OCI-LY3 (cell line): ENCODE measurements around the gene PELI1.

Experiments used
- H2AFZ ChIP-seq: fragments of 200-600, 300-600 bp; shearing (Covaris generic); 2 replicates; pipeline ENCODE4 v1.6.0; 2014; ENCODE audit warnings: antibody characterized with exemption, low read depth, low read length
- H3K27ac ChIP-seq: fragments of 200-600, 300-600 bp; sonication (generic); 2 replicates; pipeline ENCODE4 v1.5.1; 2014; ENCODE audit warnings: mild to moderate bottlenecking, low read length, moderate library complexity, mixed read lengths
- H3K27me3 ChIP-seq: fragments of 200-600, 300-600 bp; sonication (generic); 2 replicates; pipeline ENCODE4 v1.6.1; 2014; ENCODE audit warnings: low read depth, low read length, mixed read lengths
- H3K36me3 ChIP-seq: fragments of 200-600, 300-600 bp; sonication (generic); replicated peaks from 2 replicates; pipeline ENCODE3; 2014; ENCODE audit warnings: low read depth, low read length, mixed read lengths
- H3K4me1 ChIP-seq: fragments of 300-600, 200-600 bp; sonication (generic); 2 replicates; pipeline ENCODE4 v1.6.1; 2014; ENCODE audit warnings: low read length, mixed read lengths
- H3K4me2 ChIP-seq: fragments of 200-600, 300-600 bp; sonication (generic); 2 replicates; pipeline ENCODE4 v1.6.1; 2014; ENCODE audit warnings: low read length, mixed read lengths
- H3K4me3 ChIP-seq: fragments of 300-600, 200-600 bp; sonication (generic); 2 replicates; pipeline ENCODE4 v1.5.1; 2014; ENCODE audit warnings: antibody characterized with exemption, mild to moderate bottlenecking, low read length, moderate library complexity
- H3K79me2 ChIP-seq: fragments of 300-600, 200-600 bp; shearing (Covaris generic); 2 replicates; pipeline ENCODE4 v1.6.1; 2014; ENCODE audit warnings: mild to moderate bottlenecking, low read length, mixed read lengths
- H3K9ac ChIP-seq: fragments of 300-600, 200-600 bp; shearing (Covaris generic); 2 replicates; pipeline ENCODE4 v1.6.0; 2014; ENCODE audit warnings: mild to moderate bottlenecking, low read length, moderate library complexity
- H3K9me3 ChIP-seq: fragments of 200-600, 300-600 bp; shearing (Covaris generic); 2 replicates; pipeline ENCODE4 v1.6.1; 2014; ENCODE audit warnings: low read length, mixed read lengths; ENCODE audit not compliant: insufficient read depth
- H4K20me1 ChIP-seq: fragments of 200-600, 300-600 bp; sonication (generic); 2 replicates; pipeline ENCODE4 v1.6.1; 2016; ENCODE audit warnings: low read length, mixed read lengths; ENCODE audit not compliant: insufficient read depth
- CTCF ChIP-seq: fragments of 200-600, 300-600 bp; sonication (generic); IDR thresholded peaks from 2 replicates; pipeline ENCODE4 v1.5.1; 2014; ENCODE audit warnings: antibody characterized with exemption, low read length, low read depth
- EZH2phosphoT487 ChIP-seq: fragments of 200-600 bp; shearing (Covaris generic); IDR thresholded peaks from 2 replicates; pipeline ENCODE4 v1.6.1; 2018; ENCODE audit warnings: antibody characterized with exemption, mixed run types, low read depth

The PELI1 gene

GRCh38 chr2:64164629-64165028 lies 20.4 kb upstream of the PELI1 start:
- H3K4me1 ChIP-seq: peaks cover 37% of the 10 kb centered on the region
- H4K20me1 ChIP-seq: no peaks in the 10 kb centered on the region
- H3K4me2 ChIP-seq: no peak overlapping the region
- H3K27me3 ChIP-seq: no peaks in the 10 kb centered on the region
- TF ChIP-seq EZH2phosphoT487 (no peak), CTCF (no peak)
- H3K9me3 ChIP-seq: no peaks in the 10 kb centered on the region
- H3K27ac ChIP-seq: no peak overlapping the region
- no peaks in the 10 kb centered on the region for H3K79me2 ChIP-seq
- no peak overlapping the region for H3K9ac ChIP-seq
- no peaks in the 10 kb centered on the region for H3K36me3 ChIP-seq
- no peak overlapping the region for H2AFZ ChIP-seq
- no peak overlapping the region for H3K4me3 ChIP-seq

GRCh38 chr2:64162516-64162915 lies 18.3 kb upstream of the PELI1 start:
- no peaks in the 10 kb centered on the region for H3K79me2 ChIP-seq

GRCh38 chr2:64157792-64158191 lies 13.6 kb upstream of the PELI1 start:
- Histone ChIP-seq H3K36me3 (no peaks in the 10 kb centered on the region), H3K27me3 (no peaks in the 10 kb centered on the region), H2AFZ (no peak overlapping the region), H3K27ac (no peak overlapping the region), H3K9me3 (no peaks in the 10 kb centered on the region), H3K79me2 (no peaks in the 10 kb centered on the region), H3K9ac (no peak overlapping the region), H3K4me1 (no peaks in the 10 kb centered on the region), H3K4me3 (no peak overlapping the region), H4K20me1 (no peaks in the 10 kb centered on the region), H3K4me2 (no peak overlapping the region)
- TF ChIP-seq CTCF: no peak
- TF ChIP-seq EZH2phosphoT487: no peak

More at GRCh38 chr2:64162516-64162915, 18.3 kb upstream of the PELI1 start:
- Histone ChIP-seq H3K9ac (no peak overlapping the region), H3K27ac (no peak overlapping the region), H4K20me1 (no peaks in the 10 kb centered on the region), H2AFZ (no peak overlapping the region), H3K27me3 (no peaks in the 10 kb centered on the region), H3K36me3 (no peaks in the 10 kb centered on the region), H3K4me1 (peaks cover 16% of the 10 kb centered on the region), H3K4me3 (no peak overlapping the region), H3K9me3 (no peaks in the 10 kb centered on the region), H3K4me2 (no peak overlapping the region)
- TF ChIP-seq EZH2phosphoT487: no peak
- no peak for TF ChIP-seq CTCF

GRCh38 chr2:64153811-64154210 lies 9.6 kb upstream of the PELI1 start:
- Histone ChIP-seq H3K27me3 (no peaks in the 10 kb centered on the region), H3K4me3 (no peak overlapping the region), H3K36me3 (no peaks in the 10 kb centered on the region), H3K79me2 (no peaks in the 10 kb centered on the region), H3K4me2 (no peak overlapping the region), H2AFZ (no peak overlapping the region), H3K27ac (no peak overlapping the region), H4K20me1 (no peaks in the 10 kb centered on the region), H3K4me1 (no peaks in the 10 kb centered on the region), H3K9me3 (no peaks in the 10 kb centered on the region), H3K9ac (no peak overlapping the region)
- TF ChIP-seq CTCF: no peak
- TF ChIP-seq EZH2phosphoT487: no peak
